Glutamatergic neuron (in vitro differentiated cells): ENCODE data around the gene GPR84. TPM values are rescaled to one million over a fixed set of nuclear protein-coding genes. Genes with fewer than 3 reads are reported as not detected.

ENCODE experiments used
- microRNA-seq: library from miRNA; unstranded; fragments of <30 nt; microRNA quantifications from one replicate; pipeline ENCODE4, GENCODE V29; 2020; ENCODE audit not compliant: unreplicated experiment
- total RNA-seq: library from RNA; stranded (reverse); fragmentation: NEBNext Ultra II Directional; extraction: Animal tissue kit (Norgen Biotek cat#: 25700); gene quantifications from one replicate; pipeline ENCODE4 v1.2.1, GENCODE V29; 2021; ENCODE audit not compliant: unreplicated experiment

Gene GPR84
- total RNA-seq, 1 donor from 2014 or later: not detected

Small RNA genes lying within 50 kb of the gene (microRNA-seq; reads per million reads assigned to microRNA genes)
- 117 reads per million, percentile 74 among the genes with 10 or more reads in this experiment for gene MIR148B

Other genes with a start within 250 kb of the GPR84 start
- gene SMUG1, start 175.5 kb downstream of the GPR84 start, total RNA-seq: 39.3 TPM
- 225 TPM for gene CBX5, start 84.4 kb downstream of the GPR84 start, total RNA-seq
- gene HNRNPA1, start 83.8 kb downstream of the GPR84 start, total RNA-seq: 1,556 TPM
- not detected for gene NFE2, start 63.5 kb downstream of the GPR84 start, total RNA-seq
- gene COPZ1, start 39.4 kb downstream of the GPR84 start, total RNA-seq: 88.6 TPM
- gene ZNF385A, start 20.2 kb upstream of the GPR84 start, total RNA-seq: 26.6 TPM
- gene ITGA5, start 54.8 kb upstream of the GPR84 start, total RNA-seq: 1.8 TPM
- gene GTSF1, start 109.1 kb upstream of the GPR84 start, total RNA-seq: not detected
- gene NCKAP1L, start 133.3 kb upstream of the GPR84 start, total RNA-seq: not detected
- gene PDE1B, start 185.1 kb upstream of the GPR84 start, total RNA-seq: 0.39 TPM
- 47.6 TPM for gene PPP1R1A, start 224.2 kb upstream of the GPR84 start, total RNA-seq